Activated CD4-positive, alpha-beta memory T cell treated with anti-CD3 and anti-CD28 coated beads, Interleukin-2, amount 10 ng/mL, durations not matched to agents 7 days and 5 days (primary cell): Measurements from ENCODE around the gene CEACAM19. TPM values are rescaled to one million over a fixed set of nuclear protein-coding genes. Genes with fewer than 3 reads are reported as not detected.
A peak's percentile ranks its signal among the peaks of the same experiment; 100 is the strongest.

Experiments
- CTCF ChIA-PET: fragments of 350-600 bp; sonication (Branson Sonifier 250); formaldehyde crosslinking; loops from one replicate; lab custom pipeline; 2021; ENCODE audit warnings: antibody characterized with exemption, inconsistent platforms; lab: Charles Lee
- POLR2A ChIA-PET: fragments of 350-600 bp; sonication (Branson Sonifier 250); formaldehyde crosslinking; loops from one replicate; lab custom pipeline; 2021; ENCODE audit warnings: antibody characterized with exemption; lab: Charles Lee
- DNase-seq: peaks from one replicate; pipeline ENCODE4 v3.0.0-alpha.2; 2020
- H3K27ac Mint-ChIP-seq: one replicate; pipeline ENCODE4 v1.8.0; 2021; ENCODE audit warnings: mild to moderate bottlenecking, mixed read lengths
- H3K27me3 Mint-ChIP-seq: one replicate; pipeline ENCODE4 v1.8.0; 2021; ENCODE audit warnings: mixed read lengths
- H3K36me3 Mint-ChIP-seq: one replicate; pipeline ENCODE4 v1.8.0; 2021; ENCODE audit warnings: low read depth, mixed read lengths
- H3K4me1 Mint-ChIP-seq: one replicate; pipeline ENCODE4 v1.8.0; 2021; ENCODE audit warnings: mixed read lengths
- H3K4me3 Mint-ChIP-seq: one replicate; pipeline ENCODE4 v1.8.0; 2021; ENCODE audit warnings: mild to moderate bottlenecking, mixed read lengths
- H3K9me3 Mint-ChIP-seq: one replicate; pipeline ENCODE4 v1.8.0; 2021; ENCODE audit warnings: mixed read lengths
- total RNA-seq, 2 experiments: library from RNA; stranded (reverse); gene quantifications; one replicate each; pipeline ENCODE4 v1.2.3, GENCODE V29; 2021

The CEACAM19 gene
- total RNA-seq, 2 experiments from 2014 or later, result 0.30 TPM; not detected in 1

DNA sequence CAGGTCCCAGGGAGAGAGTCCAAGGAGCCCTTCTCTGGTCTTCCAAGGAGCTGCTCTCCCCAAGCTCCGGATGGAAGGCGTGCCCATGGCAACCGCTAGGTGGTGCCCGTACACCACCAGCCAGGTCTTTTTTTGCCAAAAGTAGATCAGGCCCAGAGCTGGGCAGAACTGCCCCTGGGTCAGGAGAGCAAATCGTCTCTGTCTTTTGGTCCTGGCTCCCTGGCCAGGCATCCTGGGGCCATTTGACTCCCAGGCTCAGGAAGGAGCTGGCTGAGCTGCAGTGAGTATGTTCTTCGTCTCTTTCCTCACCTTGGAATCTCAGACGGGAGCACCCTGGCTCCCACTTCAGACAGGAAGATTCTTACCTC, 52.7 kb downstream of the CEACAM19 start:
- CTCF ChIA-PET, result interaction anchor here (0.6 to 10.1 kb wide), 37 partner anchors 9 to 396 kb away, joined by 3 to 336 read pairs (median 6); partner anchors contain the start of gene NECTIN2
- Mint-ChIP-seq H3K4me3 (peak overlapping the region; percentile 18), H3K27ac (no peak overlapping the region), H3K9me3 (no peaks in the 10 kb centered on the region), H3K27me3 (no peaks in the 10 kb centered on the region), H3K4me1 (peaks cover 58% of the 10 kb centered on the region), H3K36me3 (no peaks in the 10 kb centered on the region)
- POLR2A ChIA-PET, result interaction anchor here (0.9 to 5.2 kb wide), 10 partner anchors 9 to 48 kb away, joined by 3 to 84 read pairs (median 5); no protein-coding TSS in a partner anchor
- peak; percentile 85 for DNase-seq

DNA sequence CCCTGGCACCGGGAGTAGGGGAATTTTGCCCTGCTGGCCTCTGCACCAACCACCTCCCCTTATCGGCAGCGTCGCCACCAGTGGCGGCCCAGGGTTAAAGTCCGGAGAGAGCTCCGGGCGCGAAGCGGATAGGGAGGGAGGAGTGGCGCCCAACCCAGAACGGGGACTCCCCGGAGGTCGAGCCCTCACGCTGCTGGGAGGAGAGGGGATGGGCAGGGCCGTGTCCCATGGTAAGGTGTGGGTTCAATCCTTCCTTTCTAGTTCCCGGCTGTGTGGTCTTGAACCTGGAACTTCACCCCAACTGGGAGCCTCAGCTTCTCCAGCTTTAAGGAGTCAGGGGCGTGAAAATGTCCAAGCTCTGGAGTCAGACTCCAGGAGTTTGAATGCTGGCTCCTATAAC, 54.0 kb downstream of the CEACAM19 start:
- Mint-ChIP-seq H3K27ac (no peak overlapping the region), H3K9me3 (no peaks in the 10 kb centered on the region), H3K4me3 (peak overlapping the region; percentile 21), H3K4me1 (peaks cover 59% of the 10 kb centered on the region), H3K36me3 (no peaks in the 10 kb centered on the region), H3K27me3 (no peaks in the 10 kb centered on the region)
- POLR2A ChIA-PET, result interaction anchor here (2.8 to 5.2 kb wide), 2 partner anchors 28 to 47 kb away, joined by 23 to 84 read pairs; no protein-coding TSS in a partner anchor
- DNase-seq, result no peak
- CTCF ChIA-PET, result interaction anchor here (1.2 to 10.1 kb wide), 11 partner anchors 8 to 73 kb away, joined by 3 to 336 read pairs (median 10); no protein-coding TSS in a partner anchor

- H3K36me3 Mint-ChIP-seq, result no peaks in the 10 kb centered on the region
- H3K4me1 Mint-ChIP-seq, result peaks cover 59% of the 10 kb centered on the region
- no peak overlapping the region for H3K4me3 Mint-ChIP-seq
- DNase-seq, result no peak
- H3K27me3 Mint-ChIP-seq, result no peaks in the 10 kb centered on the region
- CTCF ChIA-PET, result interaction anchor here (0.6 to 10.1 kb wide), 7 partner anchors 18 to 73 kb away, joined by 3 to 336 read pairs (median 6); no protein-coding TSS in a partner anchor
- POLR2A ChIA-PET, result interaction anchor here (2.8 to 5.2 kb wide), 2 partner anchors 28 to 46 kb away, joined by 23 to 84 read pairs; no protein-coding TSS in a partner anchor
- H3K9me3 Mint-ChIP-seq, result no peaks in the 10 kb centered on the region
- H3K27ac Mint-ChIP-seq, result no peak overlapping the region
Observed at GRCh38 chr19:44725684-44726083, 54.4 kb downstream of the CEACAM19 start.

DNA sequence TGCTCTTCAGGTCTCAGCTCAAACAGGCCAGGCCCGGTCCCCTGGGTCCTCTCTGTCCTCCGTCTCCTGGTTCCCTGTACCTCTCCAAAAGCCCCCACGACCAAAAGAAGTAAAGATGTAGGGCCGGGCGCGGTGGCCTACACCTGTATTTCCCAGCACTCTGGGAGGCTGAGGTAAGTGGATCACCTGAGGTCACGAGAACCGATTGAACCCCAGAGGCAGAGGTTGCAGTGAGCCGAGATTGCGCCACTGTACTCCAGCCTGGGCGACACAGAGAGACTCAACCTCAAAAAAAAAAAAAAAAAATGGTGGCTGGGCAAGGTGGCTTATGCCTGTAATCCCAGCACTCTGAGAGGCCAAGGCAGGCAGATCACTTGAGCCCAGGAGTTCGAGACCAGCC, 55.2 kb downstream of the CEACAM19 start:
- peaks cover 56% of the 10 kb centered on the region for H3K4me1 Mint-ChIP-seq
- CTCF ChIA-PET, result interaction anchor here (0.6 to 10.1 kb wide), 6 partner anchors 17 to 72 kb away, joined by 3 to 336 read pairs (median 4); no protein-coding TSS in a partner anchor
- no peak overlapping the region for H3K27ac Mint-ChIP-seq

GRCh38 chr19:44728178-44728577, 56.9 kb downstream of the CEACAM19 start:
- Mint-ChIP-seq H3K27ac (no peak overlapping the region), H3K27me3 (peaks cover 2% of the 10 kb centered on the region), H3K4me1 (peaks cover 39% of the 10 kb centered on the region), H3K36me3 (no peaks in the 10 kb centered on the region), H3K9me3 (no peaks in the 10 kb centered on the region), H3K4me3 (no peak overlapping the region)
- POLR2A ChIA-PET, result interaction anchor here (0.9 to 1.8 kb wide), 4 partner anchors 11 to 42 kb away, joined by 3 to 4 read pairs (median 3); no protein-coding TSS in a partner anchor
- no peak for DNase-seq
- CTCF ChIA-PET, result interaction anchor here (1.0 to 10.1 kb wide), 2 partner anchors 25 to 45 kb away, joined by 3 to 336 read pairs; no protein-coding TSS in a partner anchor

More for the DNA sequence above, 55.2 kb downstream of the CEACAM19 start:
- Mint-ChIP-seq H3K4me3 (no peak overlapping the region), H3K27me3 (no peaks in the 10 kb centered on the region), H3K36me3 (no peaks in the 10 kb centered on the region), H3K9me3 (no peaks in the 10 kb centered on the region)
- DNase-seq, result no peak
- POLR2A ChIA-PET, result interaction anchor here (5.2 kb wide), 1 partner anchor 46 kb away, joined by 84 read pairs; no protein-coding TSS in a partner anchor

DNA sequence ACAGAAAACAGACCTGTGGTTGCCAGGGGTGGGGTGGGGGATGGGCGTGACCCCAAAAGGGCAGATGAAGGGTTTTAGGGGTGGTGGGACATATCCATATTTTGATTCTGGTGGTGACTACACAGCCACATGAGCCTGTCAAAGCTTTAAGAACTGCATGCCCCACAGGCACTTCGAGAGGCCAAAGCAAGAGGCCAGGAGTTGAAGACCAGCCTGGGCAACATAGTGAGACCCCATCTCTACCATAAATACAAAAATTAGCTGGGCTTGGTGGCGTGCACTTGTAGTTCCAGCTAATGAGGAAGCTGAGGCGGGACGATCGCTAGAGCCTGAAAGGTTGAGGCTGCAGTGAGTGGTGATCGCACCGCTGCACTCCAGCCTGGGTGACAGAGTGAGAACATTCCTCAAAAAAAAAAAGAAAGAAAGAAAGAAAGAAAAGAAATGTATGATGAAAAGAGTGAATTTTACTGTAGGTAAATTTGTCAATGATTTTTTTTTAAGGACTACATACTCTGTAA, 58.3 kb downstream of the CEACAM19 start:
- no peak overlapping the region for H3K4me3 Mint-ChIP-seq
- POLR2A ChIA-PET, result no interaction called here
- H3K27me3 Mint-ChIP-seq, result peaks cover 2% of the 10 kb centered on the region
- no peaks in the 10 kb centered on the region for H3K36me3 Mint-ChIP-seq
- no peak overlapping the region for H3K27ac Mint-ChIP-seq
- DNase-seq, result no peak
- CTCF ChIA-PET, result interaction anchor here (10.1 kb wide), 1 partner anchor 44 kb away, joined by 336 read pairs; no protein-coding TSS in a partner anchor
- peaks cover 27% of the 10 kb centered on the region for H3K4me1 Mint-ChIP-seq
- H3K9me3 Mint-ChIP-seq, result no peaks in the 10 kb centered on the region

- no peaks in the 10 kb centered on the region for H3K36me3 Mint-ChIP-seq
Observed at GRCh38 chr19:44731081-44731480, 59.8 kb downstream of the CEACAM19 start.

GRCh38 chr19:44731622-44732021, 60.3 kb downstream of the CEACAM19 start:
- ChIA-PET CTCF (interaction anchor here (3.2 to 3.5 kb wide), 2 partner anchors 8 to 40 kb away, joined by 26 read pairs; no protein-coding TSS in a partner anchor), POLR2A (no interaction called here)
- Mint-ChIP-seq H3K27ac (no peak overlapping the region), H3K36me3 (no peaks in the 10 kb centered on the region), H3K27me3 (peaks cover 2% of the 10 kb centered on the region), H3K9me3 (no peaks in the 10 kb centered on the region), H3K4me1 (peaks cover 22% of the 10 kb centered on the region), H3K4me3 (no peak overlapping the region)
- DNase-seq, result no peak

More at GRCh38 chr19:44731081-44731480, 59.8 kb downstream of the CEACAM19 start:
- Mint-ChIP-seq H3K27me3 (peaks cover 2% of the 10 kb centered on the region), H3K4me1 (peaks cover 24% of the 10 kb centered on the region), H3K9me3 (no peaks in the 10 kb centered on the region), H3K27ac (no peak overlapping the region), H3K4me3 (no peak overlapping the region)
- CTCF ChIA-PET, result interaction anchor here (3.2 kb wide), 1 partner anchor 40 kb away, joined by 26 read pairs; no protein-coding TSS in a partner anchor
- DNase-seq, result no peak
- POLR2A ChIA-PET, result no interaction called here

DNA sequence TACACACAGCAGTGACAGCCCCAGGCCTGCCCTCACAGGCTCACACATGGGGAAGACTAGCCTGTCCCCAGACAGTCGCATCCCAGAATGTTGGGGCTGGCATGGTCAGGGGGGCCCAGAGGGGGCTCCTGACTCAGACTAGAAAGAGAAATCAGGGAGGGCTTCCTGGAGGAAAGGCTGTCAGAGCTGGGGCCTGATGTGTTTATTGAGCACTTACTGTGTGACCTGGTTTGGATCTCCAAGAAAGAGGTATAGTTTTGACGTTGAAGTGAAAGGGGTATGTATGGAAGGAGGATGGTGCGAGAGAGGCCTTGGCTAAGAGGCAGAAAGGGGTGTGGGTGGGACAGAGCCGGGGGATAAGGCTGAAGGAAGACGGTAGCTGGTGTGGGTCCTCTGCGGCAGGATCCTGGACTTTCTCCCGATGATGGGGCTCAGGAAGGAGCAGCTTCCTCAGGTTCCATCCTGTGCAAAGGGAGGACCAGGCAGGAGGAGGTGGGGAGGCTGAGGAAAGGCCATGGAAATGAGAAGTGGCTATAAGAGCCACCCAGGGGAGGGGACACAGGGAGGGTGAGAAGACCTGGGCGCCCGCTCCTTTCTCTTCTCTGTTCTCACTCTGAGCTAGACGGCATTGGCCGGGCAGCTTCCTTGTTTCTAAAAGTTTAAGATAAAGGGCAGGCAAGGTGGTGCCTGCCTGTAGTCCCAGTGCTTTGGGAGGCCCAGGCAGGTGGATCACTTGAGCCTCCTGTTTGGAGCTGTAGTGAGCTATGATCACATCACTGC, 61.1 kb downstream of the CEACAM19 start:
- POLR2A ChIA-PET, result interaction anchor here (1.5 kb wide), 1 partner anchor 9 kb away, joined by 3 read pairs; no protein-coding TSS in a partner anchor
- CTCF ChIA-PET, result interaction anchor here (1.0 to 3.5 kb wide), 3 partner anchors 9 to 70 kb away, joined by 3 to 26 read pairs (median 26); no protein-coding TSS in a partner anchor
- H3K4me3 Mint-ChIP-seq, result no peak overlapping the region

More for the DNA sequence above, 61.1 kb downstream of the CEACAM19 start:
- no peaks in the 10 kb centered on the region for H3K36me3 Mint-ChIP-seq
- H3K27me3 Mint-ChIP-seq, result peaks cover 2% of the 10 kb centered on the region
- H3K9me3 Mint-ChIP-seq, result no peaks in the 10 kb centered on the region
- no peak for DNase-seq
- H3K27ac Mint-ChIP-seq, result no peak overlapping the region
- peaks cover 28% of the 10 kb centered on the region for H3K4me1 Mint-ChIP-seq

Other genes starting within 250 kb of the CEACAM19 start
- gene ZNF229, start 223.0 kb upstream of the CEACAM19 start, total RNA-seq, result under 1 TPM; 0.05 to 0.55 TPM
- gene ZNF180, start 171.0 kb upstream of the CEACAM19 start, total RNA-seq, result 10 to 100 TPM in 1 of 2 experiments, 1 to 10 TPM in 1; 9.7 to 11.0 TPM
- not detected for gene CEACAM20, start 141.8 kb upstream of the CEACAM19 start, total RNA-seq
- not detected for gene IGSF23, start 57.9 kb upstream of the CEACAM19 start, total RNA-seq
- gene PVR, start 27.6 kb upstream of the CEACAM19 start, total RNA-seq, result 1 to 10 TPM; 1.7 to 2.1 TPM
- gene CEACAM16, start 27.7 kb downstream of the CEACAM19 start, total RNA-seq, result not detected
- gene BCL3, start 77.2 kb downstream of the CEACAM19 start, total RNA-seq, result 10 to 100 TPM; 63.4 to 66.6 TPM
- gene CBLC, start 106.4 kb downstream of the CEACAM19 start, total RNA-seq, result not detected
- not detected for gene BCAM, start 137.6 kb downstream of the CEACAM19 start, total RNA-seq
- under 1 TPM; 0.25 to 0.38 TPM for gene NECTIN2, start 174.8 kb downstream of the CEACAM19 start, total RNA-seq
- gene TOMM40, start 219.8 kb downstream of the CEACAM19 start, total RNA-seq, result 10 to 100 TPM; 46.6 to 47.4 TPM
- gene APOE, start 234.3 kb downstream of the CEACAM19 start, total RNA-seq, result not detected
- gene APOC1, start 243.1 kb downstream of the CEACAM19 start, total RNA-seq, result 1 to 10 TPM in 1 of 2 experiments, under 1 TPM in 1; 0.78 to 2.3 TPM